NCI-H1417 (cell line): ENCODE results near the gene SYT8.
"Not testable (repeated sequence)": the region's sequence is repeated elsewhere in the genome, so short reads cannot be mapped to it uniquely, and the experiment has no call there.

Experiments
- DNase-seq, 3 experiments: peaks; one replicate each; lab custom pipeline; 2025; lab: John Stamatoyannopoulos, UW

Gene SYT8, protein sequence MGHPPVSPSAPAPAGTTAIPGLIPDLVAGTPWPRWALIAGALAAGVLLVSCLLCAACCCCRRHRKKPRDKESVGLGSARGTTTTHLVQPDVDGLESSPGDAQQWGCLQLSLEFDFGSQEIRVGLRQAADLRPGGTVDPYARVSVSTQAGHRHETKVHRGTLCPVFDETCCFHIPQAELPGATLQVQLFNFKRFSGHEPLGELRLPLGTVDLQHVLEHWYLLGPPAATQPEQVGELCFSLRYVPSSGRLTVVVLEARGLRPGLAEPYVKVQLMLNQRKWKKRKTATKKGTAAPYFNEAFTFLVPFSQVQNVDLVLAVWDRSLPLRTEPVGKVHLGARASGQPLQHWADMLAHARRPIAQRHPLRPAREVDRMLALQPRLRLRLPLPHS

DNA sequence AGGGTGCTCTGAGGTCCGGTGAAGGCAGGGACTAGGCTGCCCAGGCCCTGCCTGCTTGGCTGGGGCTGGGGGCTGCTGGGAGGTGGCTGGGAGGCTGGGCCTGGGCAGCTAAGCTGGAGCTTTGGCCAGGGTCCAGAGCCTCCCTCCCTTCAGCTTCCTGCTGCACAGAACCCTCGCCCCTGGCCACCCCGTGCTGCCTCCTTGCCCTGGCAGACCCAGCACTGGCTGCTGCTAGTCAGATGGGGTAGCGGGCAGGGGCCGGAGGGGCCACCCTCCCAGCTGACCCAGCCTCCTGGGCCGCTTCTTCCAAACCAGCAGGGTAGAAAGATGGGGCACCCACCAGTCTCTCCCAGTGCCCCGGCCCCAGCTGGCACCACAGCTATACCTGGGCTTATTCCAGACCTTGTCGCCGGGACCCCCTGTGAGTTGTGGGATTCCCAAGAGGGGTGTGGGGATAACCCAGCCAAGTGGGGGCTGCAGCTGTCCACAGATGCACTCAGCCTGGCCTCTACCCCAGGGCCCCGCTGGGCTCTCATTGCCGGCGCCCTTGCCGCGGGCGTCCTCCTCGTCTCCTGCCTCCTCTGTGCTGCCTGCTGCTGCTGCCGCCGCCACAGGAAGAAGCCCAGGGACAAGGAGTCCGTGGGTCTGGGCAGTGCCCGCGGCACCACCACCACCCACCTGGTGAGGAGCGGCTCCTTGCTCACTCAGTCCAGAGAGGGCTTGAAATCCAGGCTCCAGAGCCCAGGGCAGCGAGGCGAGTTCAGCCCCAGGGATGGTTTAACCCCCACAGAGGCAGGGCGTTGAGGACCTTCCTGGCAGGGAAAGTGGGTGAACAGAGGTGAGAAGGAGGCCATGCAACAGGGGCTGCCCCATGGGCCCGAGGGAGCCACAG lies at the start of gene SYT8:
TSS of gene SYT8 (plus strand) at position 212 of the 892 bp plus-strand sequence. CDS start at position 328, 116 bp downstream.
- peak in 1 of 3 experiments; percentile 13 for DNase-seq

DNA sequence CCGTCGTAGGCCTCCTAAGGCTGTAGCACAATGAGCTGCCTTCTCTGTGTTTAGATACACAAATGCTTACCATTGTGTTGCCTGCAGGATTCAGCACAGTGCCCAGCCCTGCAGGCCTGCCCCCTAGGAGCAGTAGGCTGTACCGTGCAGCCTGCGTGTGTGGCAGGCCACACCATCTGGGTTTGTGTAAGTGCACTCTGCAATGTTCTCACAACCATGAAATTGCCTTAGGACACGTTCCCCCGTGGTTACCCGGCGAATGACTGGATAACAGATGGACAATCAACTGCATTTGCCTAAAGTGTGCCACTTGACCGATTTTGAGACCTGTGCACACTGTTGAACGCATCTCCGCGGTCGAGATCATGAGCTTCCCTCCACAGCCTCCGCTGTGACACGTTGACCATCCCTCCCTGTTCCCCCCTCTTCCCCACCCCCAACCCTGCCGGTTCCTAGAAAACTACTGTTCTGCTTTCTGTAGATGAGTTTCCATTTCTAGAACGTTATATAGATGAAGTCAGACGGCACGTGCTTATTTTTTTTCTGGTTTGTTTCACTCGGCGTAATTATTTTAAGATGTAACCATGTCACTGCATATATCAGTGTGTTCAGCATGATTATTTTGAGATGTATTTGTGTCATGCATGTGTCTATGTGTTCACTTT lies 48.9 kb upstream of the SYT8 start:
- DNase-seq, result no peak

DNA sequence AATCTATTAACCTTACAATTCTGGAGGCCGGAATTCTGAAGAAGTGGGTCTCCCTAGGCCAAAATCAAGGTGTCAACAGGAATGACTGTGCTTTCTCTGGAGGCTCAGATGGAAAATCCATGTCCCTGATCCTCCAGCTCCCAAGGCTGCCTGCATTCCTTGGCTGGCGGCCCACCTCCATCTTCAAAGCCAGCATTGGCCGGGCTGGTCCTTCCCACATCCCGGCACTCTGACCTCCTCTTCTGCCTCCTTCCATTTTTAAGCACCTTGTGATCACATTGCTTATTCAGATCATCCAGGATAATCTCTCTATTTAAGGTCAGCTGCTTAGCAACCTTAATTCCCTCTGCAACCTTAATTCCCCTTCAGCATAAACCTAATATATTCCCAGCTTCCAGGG lies 48.3 kb upstream of the SYT8 start:
- DNase-seq, result no peak

DNA sequence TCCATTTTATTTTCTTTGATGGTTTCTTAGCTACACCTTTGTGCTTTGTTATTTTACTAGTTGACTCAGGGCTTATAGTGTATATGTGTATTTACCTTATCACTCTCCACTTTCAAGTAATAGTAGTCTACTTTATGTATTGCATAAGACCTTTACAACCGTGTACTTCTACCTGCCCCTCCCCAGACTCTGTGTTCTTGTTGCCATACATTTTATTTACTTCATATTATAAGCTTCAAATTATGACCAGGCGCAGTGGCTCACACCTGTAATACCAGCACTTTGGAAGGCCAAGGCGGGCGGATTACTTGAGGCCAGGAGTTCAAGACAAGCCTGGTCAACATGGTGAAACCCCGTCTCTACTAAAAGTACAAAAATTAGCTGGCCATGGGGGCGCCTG lies 42.9 kb upstream of the SYT8 start:
- DNase-seq, result no peak

DNA sequence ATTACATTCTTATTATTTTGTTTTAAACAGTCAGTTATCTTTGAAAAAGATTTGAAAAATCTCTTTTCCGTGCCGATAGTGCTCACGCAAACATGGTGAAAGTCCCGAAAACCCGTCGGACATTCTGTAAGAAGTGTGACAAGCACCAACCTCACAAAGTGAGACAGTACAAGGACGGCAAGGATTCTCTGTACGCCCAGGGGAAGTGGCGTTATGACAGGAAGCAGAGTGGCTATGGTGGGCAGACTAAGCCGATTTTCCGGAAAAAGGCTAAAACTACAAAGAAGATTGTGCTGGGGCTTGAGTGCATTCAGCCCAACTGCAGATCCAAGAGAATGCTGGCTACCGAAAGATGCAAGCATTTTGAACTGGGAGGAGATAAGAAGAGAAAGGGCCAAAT lies 42.3 kb upstream of the SYT8 start:
- no peak for DNase-seq

DNA sequence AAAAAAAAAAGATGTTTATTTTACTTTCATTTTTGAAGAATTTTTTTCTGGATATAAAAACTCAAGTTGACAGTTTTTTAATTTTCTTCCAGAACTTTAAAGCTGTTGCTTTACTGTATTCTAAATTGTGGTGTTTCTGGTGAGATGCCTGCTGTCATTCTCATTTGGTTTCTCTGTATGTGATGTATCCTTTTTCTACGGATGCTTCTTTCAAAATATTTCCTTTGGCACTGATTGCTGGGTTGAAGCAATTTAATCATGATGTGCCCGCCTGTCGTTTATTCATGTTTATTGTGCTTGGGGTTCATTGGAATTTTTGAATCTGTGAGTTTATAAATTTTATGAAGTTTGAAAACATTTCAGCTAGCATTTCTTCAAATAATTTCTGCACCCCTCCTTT lies 41.7 kb upstream of the SYT8 start:
- DNase-seq, result no peak

DNA sequence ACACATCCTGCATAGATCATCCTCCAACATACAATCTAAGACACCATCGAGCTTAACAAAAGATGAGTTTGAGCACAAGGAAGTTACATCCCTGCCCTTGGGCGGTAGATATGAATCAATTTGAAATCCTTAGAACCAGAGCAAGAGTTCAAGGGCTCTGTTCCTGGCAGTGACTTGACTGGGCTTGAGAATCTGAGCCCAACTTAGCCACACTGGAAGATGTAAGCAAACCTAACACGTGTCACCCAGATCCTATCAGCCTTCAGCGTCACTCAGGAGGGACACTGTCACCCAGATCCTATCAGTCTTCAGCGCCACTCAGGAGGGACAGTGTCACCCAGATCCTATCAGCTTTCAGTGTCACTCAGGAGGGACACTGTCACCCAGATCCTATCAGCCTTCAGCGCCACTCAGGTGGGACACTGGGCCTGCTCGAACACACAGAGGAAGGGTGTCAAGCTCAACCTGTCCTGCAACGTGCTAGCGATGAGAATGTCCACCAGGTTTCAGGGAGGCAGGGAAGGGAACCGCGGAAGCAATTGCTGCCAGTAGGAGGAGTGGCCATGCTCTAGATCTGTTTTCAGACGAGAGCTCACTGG lies 38.3 kb upstream of the SYT8 start:
- no peak for DNase-seq

DNA sequence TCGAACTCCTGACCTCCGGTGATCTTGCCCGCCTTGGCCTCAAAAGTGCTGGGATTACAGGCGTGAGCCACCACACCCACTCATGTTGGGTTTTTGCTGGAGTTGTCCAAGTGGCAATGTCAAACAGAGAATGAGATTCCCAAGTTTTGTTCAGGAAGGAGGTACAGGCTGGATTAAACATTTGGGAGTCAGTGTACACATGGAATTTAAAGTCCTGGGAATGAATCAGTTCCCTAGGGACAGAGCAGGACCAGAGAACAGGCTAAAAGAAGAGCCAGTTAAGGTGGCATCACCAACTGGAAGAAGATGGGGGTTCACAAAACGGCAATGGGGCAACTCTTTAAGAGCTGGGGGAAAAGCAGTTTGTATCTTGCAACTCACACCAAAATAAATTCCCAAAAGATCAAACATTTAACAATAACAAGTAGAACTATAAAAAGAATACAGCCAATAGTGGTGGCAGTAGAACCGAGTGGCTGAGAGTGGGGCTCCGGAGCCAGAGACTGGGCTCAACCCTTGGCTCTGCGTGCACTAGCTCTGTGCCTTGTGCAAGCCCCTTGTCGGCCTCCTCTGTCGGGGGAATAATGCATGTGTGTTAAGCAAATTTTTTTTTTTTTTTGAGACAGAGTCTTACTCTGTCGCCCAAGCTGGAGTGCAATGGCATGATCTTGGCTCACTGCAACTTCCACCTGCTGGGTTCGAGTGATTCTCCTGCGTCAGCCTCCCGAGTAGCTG lies 37.2 kb upstream of the SYT8 start:
- DNase-seq, result no peak

DNA sequence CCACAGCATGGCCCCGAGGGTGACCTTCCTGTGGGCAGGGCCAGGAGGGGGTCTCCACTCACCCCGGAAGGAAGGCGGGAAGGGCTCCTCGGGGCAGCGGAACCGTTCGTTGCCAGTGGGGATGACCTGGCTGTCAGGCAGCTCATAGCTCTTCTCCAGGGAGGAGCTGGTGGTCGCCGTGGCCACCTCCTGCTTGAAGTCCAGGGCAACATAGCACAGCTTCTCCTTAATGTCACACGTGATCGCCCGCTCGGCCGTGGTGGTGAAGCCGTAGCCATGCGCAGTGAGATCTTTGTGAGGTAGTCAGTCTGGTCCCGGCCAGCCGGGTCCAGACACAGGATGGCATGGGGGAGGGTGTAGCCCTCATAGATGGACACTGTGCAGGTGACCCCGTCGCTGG lies 31.5 kb upstream of the SYT8 start:
- DNase-seq, result no peak

DNA sequence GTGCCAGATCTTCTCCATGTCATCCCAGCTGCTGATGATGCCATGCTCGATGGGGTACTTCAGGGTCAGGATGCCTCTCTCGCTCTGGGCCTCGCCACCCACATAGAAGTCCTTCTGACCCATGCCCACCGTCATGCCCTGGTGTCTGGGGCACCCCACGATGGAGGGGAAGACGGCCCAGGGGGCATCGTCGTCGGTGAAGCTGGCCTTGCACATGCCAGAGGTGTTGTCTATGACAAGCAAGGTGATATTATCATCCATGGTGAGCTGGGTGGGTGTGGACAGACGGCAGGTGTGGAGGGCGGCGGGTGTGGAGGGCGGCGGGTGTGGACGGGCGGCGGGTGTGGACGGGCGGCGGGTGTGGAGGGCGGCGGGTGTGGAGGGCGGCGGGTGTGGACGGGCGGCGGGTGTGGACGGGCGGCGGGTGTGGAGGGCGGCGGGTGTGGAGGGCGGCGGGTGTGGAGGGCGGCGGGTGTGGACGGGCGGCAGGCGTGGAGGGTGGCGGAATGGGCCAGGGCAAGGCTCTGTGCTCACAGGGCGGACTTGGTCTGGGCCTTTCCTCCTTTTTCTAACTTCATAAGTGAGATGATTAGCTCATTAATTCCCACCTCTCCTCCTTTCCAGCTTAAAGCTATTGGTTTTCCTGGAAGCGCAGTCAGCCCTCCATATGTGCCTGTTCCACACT lies 30.8 kb upstream of the SYT8 start:
- not testable (repeated sequence) for DNase-seq

DNA sequence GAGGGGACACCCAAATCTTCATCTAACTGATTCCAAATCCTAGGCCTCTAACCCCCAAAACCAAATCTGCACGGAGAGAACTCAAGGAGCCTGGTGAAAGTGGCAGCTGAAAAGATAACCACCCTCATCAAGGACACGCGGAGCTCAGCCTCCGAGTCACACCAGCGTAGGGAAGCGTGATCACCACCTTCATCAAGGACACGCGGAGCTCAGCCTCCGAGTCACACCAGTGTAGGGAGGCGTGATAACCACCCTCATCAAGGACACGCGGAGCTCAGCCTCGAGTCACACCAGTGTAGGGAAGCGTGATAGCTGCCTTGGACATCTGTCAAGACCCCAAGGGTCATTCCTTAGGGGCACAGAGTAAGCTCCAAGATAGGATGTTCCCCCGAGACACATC lies 29.3 kb upstream of the SYT8 start:
- no peak for DNase-seq

DNA sequence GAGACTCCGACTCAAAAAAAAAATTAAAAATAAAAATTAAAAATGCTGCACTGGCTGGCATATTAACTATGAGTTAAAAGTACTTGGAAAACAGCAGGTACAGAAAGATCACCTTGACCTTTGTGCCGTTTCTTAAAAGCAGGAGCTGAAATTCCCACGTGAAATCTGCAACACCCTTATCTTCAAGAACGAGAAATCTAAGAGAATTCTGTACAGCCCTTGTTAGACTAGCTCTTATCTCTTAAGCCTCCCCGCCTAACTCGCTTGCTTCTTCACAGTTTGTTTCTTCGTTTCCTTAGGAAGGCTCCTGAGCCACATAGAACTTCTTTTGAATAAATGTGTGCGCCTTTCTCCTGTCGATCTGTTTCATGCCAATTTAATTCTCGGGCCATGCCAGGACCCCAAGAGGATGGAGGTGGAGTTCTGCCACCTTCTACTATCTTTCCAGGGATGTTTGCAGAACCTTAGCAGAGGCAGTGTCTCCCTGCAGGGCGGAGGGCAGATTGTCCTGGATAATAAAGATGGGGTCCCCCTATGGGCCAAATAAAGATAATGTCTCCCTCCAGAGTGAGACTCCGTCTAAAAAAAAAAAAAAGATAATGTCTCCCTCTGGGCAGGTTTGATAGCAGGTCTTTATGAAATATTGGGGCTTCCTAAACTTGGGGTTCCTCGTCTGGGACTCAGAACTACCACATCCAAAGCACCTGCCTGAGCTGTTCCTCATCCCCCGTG lies 27.4 kb upstream of the SYT8 start:
- DNase-seq, result peak in 1 of 3 experiments; percentile 4

DNA sequence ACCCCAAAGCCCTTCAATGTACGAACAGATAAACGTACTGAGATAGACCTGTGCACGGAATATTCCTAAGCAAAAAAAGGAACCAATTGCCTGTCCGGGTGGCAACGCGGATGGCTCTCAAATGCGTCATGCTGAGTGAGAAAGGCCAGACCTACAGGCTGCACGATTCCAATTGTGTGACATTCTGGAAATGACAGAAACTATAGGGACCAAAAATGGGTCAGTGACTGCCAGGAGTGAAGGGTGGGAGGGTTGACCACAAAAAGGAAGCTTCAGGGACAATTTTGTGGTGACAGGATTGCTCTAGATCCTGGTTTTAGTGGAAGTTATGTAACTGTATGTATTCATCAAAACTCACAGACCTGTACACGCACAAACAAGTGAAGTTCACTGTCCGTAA lies 24.0 kb upstream of the SYT8 start:
- no peak for DNase-seq

DNA sequence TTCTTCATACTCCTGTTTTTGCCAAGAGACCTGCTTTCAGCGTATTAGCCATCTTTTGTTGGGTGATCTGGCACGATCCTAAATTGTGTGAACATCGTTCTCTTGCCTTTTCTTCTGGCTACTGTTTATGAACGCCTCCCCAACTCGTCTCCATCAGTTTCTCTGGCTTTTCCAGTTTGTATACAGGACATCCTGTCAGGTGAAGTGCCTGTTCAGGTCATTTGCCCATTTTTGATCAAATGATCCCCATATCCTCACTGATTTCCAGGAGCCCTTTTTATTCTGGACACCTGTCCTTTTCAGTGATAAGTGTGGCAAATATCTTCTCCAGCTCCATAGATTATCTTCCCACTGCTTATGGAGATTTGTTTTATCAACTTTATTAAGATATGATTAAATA lies 22.5 kb upstream of the SYT8 start:
- DNase-seq, result no peak

DNA sequence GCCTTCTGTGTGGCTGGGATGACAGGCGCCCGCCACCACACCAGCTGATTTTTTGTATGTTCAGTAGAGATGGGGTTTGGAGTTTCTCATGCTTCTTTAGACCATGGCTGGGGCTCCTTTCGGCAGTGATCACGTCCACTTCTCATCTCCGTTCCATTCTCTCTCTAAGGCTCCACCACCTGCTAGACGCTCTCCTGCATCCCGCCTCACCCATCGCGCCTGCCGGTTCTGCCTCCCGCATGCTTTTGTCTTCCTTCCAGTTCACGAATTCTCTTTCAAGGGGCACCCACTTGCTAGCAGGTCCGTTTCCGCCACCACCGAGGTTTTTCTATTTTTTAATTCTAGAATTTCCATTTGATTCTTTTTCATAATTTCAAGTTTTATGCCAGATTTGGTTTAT lies 22.0 kb upstream of the SYT8 start:
- DNase-seq, result no peak

DNA sequence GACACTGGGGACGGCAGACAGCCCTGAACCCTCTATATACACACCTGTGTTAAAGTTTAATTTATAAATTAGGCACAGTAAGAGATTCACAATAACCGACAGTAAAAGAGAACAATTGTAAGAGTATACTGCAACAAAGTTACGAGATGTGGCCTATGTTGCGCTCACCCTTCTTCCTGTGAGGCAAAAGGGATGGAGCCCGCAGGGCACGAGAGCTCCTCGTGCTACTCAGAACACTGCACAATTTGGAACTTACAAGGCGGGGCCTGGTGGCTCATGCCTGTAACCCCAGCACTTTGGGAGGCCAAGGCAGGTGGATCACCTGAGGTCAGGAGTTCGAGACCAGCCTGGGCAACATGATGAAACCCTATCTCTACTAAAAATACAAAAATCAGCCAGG lies 21.4 kb upstream of the SYT8 start:
- DNase-seq, result not testable (repeated sequence)

DNA sequence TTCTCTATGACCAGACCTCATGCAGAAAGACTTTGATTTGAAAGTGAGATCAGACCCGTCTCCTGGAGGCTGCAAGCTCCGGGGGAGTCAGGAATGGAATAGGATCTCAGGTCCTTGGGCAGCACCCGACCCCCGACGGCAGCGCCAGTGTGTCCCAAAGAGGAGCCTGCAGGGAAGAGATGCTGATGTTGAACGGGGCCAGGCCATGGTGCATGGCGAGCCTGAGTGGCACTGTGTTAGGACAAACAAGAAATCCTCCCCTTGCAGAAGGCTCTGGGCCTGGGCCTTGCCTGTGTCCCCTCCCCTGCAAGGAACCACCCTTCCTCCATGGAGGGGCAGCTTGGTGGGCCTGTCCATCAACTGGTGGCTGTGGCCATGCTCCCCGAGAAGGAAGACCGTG lies 20.1 kb upstream of the SYT8 start:
- DNase-seq, result no peak

DNA sequence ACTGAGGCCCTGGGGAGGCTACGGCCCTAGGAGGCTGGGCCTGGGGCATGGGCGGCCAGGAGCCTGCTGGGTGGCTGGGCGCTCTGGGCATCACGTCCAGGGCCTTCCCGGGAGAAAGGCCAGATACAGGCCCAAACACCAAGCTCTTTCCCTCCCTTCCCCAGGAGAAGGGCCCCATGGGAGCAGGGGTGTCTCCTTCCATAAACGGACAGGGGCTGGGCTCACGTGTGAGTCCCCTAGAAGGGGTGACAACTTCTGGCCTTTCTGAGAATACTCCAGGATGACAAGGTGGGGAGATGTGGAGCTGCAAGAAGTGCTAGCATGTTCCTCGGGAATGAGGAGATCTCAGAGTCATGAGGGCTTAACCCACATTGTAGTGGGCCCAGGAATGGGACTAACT lies 19.5 kb upstream of the SYT8 start:
- DNase-seq, result no peak

DNA sequence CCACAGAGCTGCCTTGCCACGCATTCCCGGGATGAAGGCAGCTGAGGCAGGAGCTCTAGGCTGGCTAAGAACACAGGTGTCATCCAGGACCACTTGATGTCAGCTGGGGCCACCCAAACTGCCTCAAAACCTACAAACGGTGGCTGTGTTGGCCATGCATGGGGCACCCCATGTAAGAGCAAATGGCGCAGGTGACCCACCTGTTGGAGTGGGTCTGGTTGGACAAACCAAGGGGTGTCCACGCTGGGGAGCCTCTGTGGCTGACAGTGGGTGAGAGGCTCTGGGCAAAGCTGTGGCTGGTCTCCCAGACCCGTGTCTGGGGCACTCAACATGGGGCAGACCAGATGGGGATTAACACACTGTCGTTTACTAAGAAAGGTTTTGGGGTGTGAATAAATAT lies 19.0 kb upstream of the SYT8 start:
- DNase-seq, result no peak

DNA sequence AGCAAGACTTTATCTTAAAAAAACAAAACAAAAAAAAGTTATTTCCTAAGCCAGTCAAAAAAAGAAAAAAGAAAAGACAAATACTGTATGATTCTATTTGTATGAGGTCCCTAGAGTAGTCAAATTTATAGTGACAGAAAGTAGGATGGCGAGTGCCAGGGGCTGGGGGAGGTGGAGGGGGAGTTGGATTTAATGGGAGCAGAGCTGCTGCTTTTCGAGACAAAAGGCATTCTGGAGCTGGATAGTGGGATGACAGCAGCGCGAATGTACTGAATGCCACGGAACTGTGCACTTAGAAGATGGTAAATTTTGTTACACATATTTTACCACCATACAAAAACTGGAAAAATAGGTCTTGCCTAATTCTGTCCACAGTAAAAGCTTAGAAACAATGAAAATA lies 17.8 kb upstream of the SYT8 start:
- no peak for DNase-seq
